HCT116 (cell line): ENCODE results near the gene AGAP1. TPM values are rescaled to one million over a fixed set of nuclear protein-coding genes. Genes with fewer than 3 reads are reported as not detected.
"Not testable (repeated sequence)": the region's sequence is repeated elsewhere in the genome, so short reads cannot be mapped to it uniquely, and the experiment has no call there.

Experiments used
- ATAC-seq: fragments of 200-7000 bp; cut with Tn5 transposase; 2 replicates; pipeline ENCODE4 v1.9.1; 2020; ENCODE audit warnings: mild to moderate bottlenecking, moderate library complexity
- BruUV-seq: library from RNA; stranded (reverse); fragments of 400-500 nt; replicated peaks from 2 replicates; lab custom pipeline; 2021; lab: Mats Ljungman, UMichigan
- CTCF ChIA-PET: fragments of 300-600 bp; sonication (Branson Sonifier 250); formaldehyde crosslinking; loops from one replicate; lab custom pipeline; 2021; ENCODE audit warnings: antibody characterized with exemption; lab: Charles Lee
- POLR2A ChIA-PET: fragments of 300-600, 350-600 bp; sonication (Branson Sonifier 250); formaldehyde crosslinking; loops from one replicate; lab custom pipeline; 2021; ENCODE audit warnings: antibody characterized with exemption; lab: Charles Lee
- RAD21 ChIA-PET, 2 experiments: fragments of 300-600 bp; sonication (Branson Sonifier 250); formaldehyde crosslinking; loops; one replicate each; lab custom pipeline; 2023; ENCODE audit warnings: low total read pairs in 2 of 2; ENCODE audit not compliant: uncharacterized antibody in 2 of 2, unreplicated experiment in 2 of 2, low non-redundant PET in 1 of 2; lab: Charles Lee
- DNase-seq: peaks from one replicate; pipeline ENCODE4 v3.0.0-alpha.2; 2010; ENCODE audit warnings: low read depth, low spot score
- H2AFZ ChIP-seq: fragments of 200-600 bp; shearing (Covaris generic), sonication (generic); 2 replicates; pipeline ENCODE4 v1.6.1; 2017; ENCODE audit warnings: low read depth, mixed run types, mixed read lengths, antibody characterized with exemption, low read length; ENCODE audit not compliant: poor library complexity, severe bottlenecking
- H3K27ac ChIP-seq: 2 replicates; pipeline ENCODE4 v1.5.1; 2012; ENCODE audit warnings: low read depth, low read length
- H3K27me3 ChIP-seq: fragments of 200-600 bp; sonication (generic); 2 replicates; pipeline ENCODE4 v1.6.1; 2016; ENCODE audit warnings: mixed run types, low read length, mixed read lengths; ENCODE audit not compliant: insufficient read depth
- H3K36me3 ChIP-seq, 2 experiments: fragments of 200-500 bp in 1 of 2; fragments of 200-600 bp in 1 of 2; sonication (Bioruptor generic) in 1 of 2; sonication (generic) in 1 of 2; 2 replicates each; pipeline versions ENCODE4 v1.5.1 to v1.6.1; 2014 to 2016; ENCODE audit warnings: low read length in 2 of 2, inconsistent platforms in 1 of 2, mixed read lengths in 1 of 2, mixed run types in 1 of 2; ENCODE audit not compliant: insufficient read depth in 2 of 2, control insufficient read depth in 1 of 2
- H3K4me1 ChIP-seq, 2 experiments: fragments of 200-600 bp in 1 of 2; sonication (generic) in 1 of 2; 2 replicates each; pipeline versions ENCODE4 v1.5.1 to v1.6.1; 2012 to 2017; ENCODE audit warnings: low read length in 2 of 2, inconsistent platforms in 1 of 2, mild to moderate bottlenecking in 1 of 2, mixed read lengths in 1 of 2, mixed run types in 1 of 2, moderate library complexity in 1 of 2; ENCODE audit not compliant: insufficient read depth in 2 of 2, control insufficient read depth in 1 of 2
- H3K4me2 ChIP-seq: fragments of 200-600 bp; sonication (generic); 2 replicates; pipeline ENCODE4 v1.6.1; 2017; ENCODE audit warnings: mixed run types, low read length, mixed read lengths
- H3K4me3 ChIP-seq, 2 experiments: fragments of 200-600 bp in 1 of 2; sonication (generic) in 1 of 2; replicated peaks in 1 of 2; 2 replicates each; pipeline ENCODE4 v1.5.1; 2011 to 2016; ENCODE audit warnings: low read length in 2 of 2, control low read depth in 1 of 2, low read depth in 1 of 2, mild to moderate bottlenecking in 1 of 2, mixed read lengths in 1 of 2, mixed run types in 1 of 2
- H3K79me2 ChIP-seq: fragments of 200-600 bp; sonication (generic); 2 replicates; pipeline ENCODE4 v1.6.1; 2017; ENCODE audit warnings: mild to moderate bottlenecking, mixed run types, low read length, moderate library complexity, mixed read lengths; ENCODE audit not compliant: insufficient read depth
- H3K9ac ChIP-seq: fragments of 200-600 bp; sonication (generic); 2 replicates; pipeline ENCODE4 v1.6.1; 2016; ENCODE audit warnings: low read length, mixed read lengths
- H3K9me2 ChIP-seq: fragments of 200-600 bp; sonication (generic), shearing (Covaris generic); 2 replicates; pipeline ENCODE4 v1.6.1; 2017; ENCODE audit warnings: mixed run types, mild to moderate bottlenecking, moderate library complexity; ENCODE audit not compliant: insufficient read depth
- H3K9me3 ChIP-seq, 2 experiments: fragments of 200-500 bp in 1 of 2; fragments of 200-600 bp in 1 of 2; sonication (Bioruptor generic) in 1 of 2; sonication (generic) in 1 of 2; 2 replicates each; pipeline ENCODE4 v1.6.1; 2014 to 2017; ENCODE audit warnings: low read length in 2 of 2, mixed read lengths in 2 of 2, inconsistent platforms in 1 of 2, low read depth in 1 of 2, mild to moderate bottlenecking in 1 of 2, mixed run types in 1 of 2, moderate library complexity in 1 of 2; ENCODE audit not compliant: control insufficient read depth in 1 of 2, insufficient read depth in 1 of 2
- H4K20me1 ChIP-seq: fragments of 200-600 bp; sonication (generic), shearing (Covaris generic); 2 replicates; pipeline ENCODE4 v1.6.1; 2017; ENCODE audit warnings: mixed run types, mild to moderate bottlenecking, moderate library complexity; ENCODE audit not compliant: insufficient read depth
- CBX3 ChIP-seq: IDR thresholded peaks from 2 replicates; pipeline ENCODE4 v1.6.1; 2012; ENCODE audit warnings: low read depth
- CEBPB ChIP-seq: IDR thresholded peaks from 2 replicates; pipeline ENCODE4 v1.6.1; 2012; ENCODE audit warnings: low read depth
- EGR1 ChIP-seq: IDR thresholded peaks from 2 replicates; pipeline ENCODE4 v1.6.1; 2012; ENCODE audit warnings: low read depth
- ELF1 ChIP-seq: IDR thresholded peaks from 2 replicates; pipeline ENCODE4 v1.6.1; 2012; ENCODE audit warnings: low read depth, borderline replicate concordance
- EZH2phosphoT487 ChIP-seq: fragments of 200-600 bp; IDR thresholded peaks from 2 replicates; pipeline ENCODE4 v1.6.1; 2018; ENCODE audit warnings: antibody characterized with exemption, borderline replicate concordance
- JUND ChIP-seq: IDR thresholded peaks from 2 replicates; pipeline ENCODE4 v1.6.1; 2012
- SIN3A ChIP-seq: IDR thresholded peaks from 2 replicates; pipeline ENCODE4 v1.6.1; 2012; ENCODE audit warnings: low read depth
- SP1 ChIP-seq: IDR thresholded peaks from 2 replicates; pipeline ENCODE4 v1.6.1; 2012; ENCODE audit warnings: low read depth
- YY1 ChIP-seq: IDR thresholded peaks from 2 replicates; pipeline ENCODE4 v1.6.1; 2011; ENCODE audit warnings: low read length, low read depth, moderate library complexity, mild to moderate bottlenecking; ENCODE audit not compliant: insufficient replicate concordance; ENCODE audit errors: extremely low read depth
- ZNF274 ChIP-seq: fragments of 200-500 bp; sonication (Bioruptor generic); IDR thresholded peaks from 2 replicates; pipeline ENCODE4 v1.6.1; 2014; ENCODE audit warnings: mild to moderate bottlenecking, low read depth, low read length, inconsistent platforms
- intact Hi-C: fragments of 100-400 bp; cut with micrococcal nuclease; formaldehyde crosslinking; loops from 2 replicates; pipeline ENCODE4 v1.10.0; 2022
- total RNA-seq: library from RNA; stranded (reverse); gene quantifications from one replicate; pipeline ENCODE4 v1.2.1, GENCODE V29; 2021; ENCODE audit not compliant: unreplicated experiment
- TF ChIP-seq, protein P1 (sequence below): IDR thresholded peaks from 2 replicates; pipeline ENCODE4 v1.6.1; 2012
- TF ChIP-seq, protein P2 (sequence below): IDR thresholded peaks from 2 replicates; pipeline ENCODE4 v1.6.1; 2012; ENCODE audit warnings: low read depth
- TF ChIP-seq, protein P3 (sequence below): IDR thresholded peaks from 2 replicates; pipeline ENCODE4 v1.6.1; 2012
- TF ChIP-seq, protein P4 (sequence below), 3 experiments: fragments of 200-600 bp in 1 of 3; sonication (generic) in 1 of 3; IDR thresholded peaks in 2 of 3; conservative IDR thresholded peaks in 1 of 3; 2 replicates each; pipeline ENCODE4 v1.5.1; 2012 to 2017; ENCODE audit warnings: low read depth in 2 of 3, low read length in 2 of 3, antibody characterized with exemption in 1 of 3, borderline replicate concordance in 1 of 3, control low read depth in 1 of 3, mild to moderate bottlenecking in 1 of 3, mixed read lengths in 1 of 3, mixed run types in 1 of 3, moderate library complexity in 1 of 3; ENCODE audit not compliant: insufficient read depth in 1 of 3

AGAP1 gene
- total RNA-seq, 1 experiment from 2014 or later, result 43.8 TPM

DNA sequence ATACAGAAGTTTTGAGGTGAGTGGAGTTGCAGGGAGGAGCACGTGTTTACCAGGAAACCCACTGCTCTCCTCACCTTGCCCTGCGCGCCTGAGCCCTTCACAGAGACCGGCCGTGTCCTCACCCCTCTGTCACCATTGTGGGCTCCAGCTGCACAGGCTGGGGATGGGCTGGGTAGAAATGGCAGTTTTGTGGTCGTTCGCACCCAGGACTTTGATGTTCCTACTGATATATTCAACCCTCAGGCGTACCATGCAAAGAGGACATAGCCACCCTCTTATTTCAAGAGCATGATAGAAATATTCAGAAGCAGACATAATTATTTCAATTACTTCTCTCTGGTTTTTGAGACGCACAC, 596.2 kb downstream of the AGAP1 start:
- Histone ChIP-seq H3K9me3 (no peaks in the 10 kb centered on the region), H3K79me2 (no peaks in the 10 kb centered on the region), H3K9ac (no peak overlapping the region), H3K9me2 (no peaks in the 10 kb centered on the region), H4K20me1 (no peaks in the 10 kb centered on the region), H3K4me1 (no peaks in the 10 kb centered on the region), H3K36me3 (no peaks in the 10 kb centered on the region), H3K4me3 (no peak overlapping the region), H3K27me3 (no peaks in the 10 kb centered on the region), H3K4me2 (no peak overlapping the region), H2AFZ (no peak overlapping the region), H3K27ac (no peak overlapping the region)
- ChIA-PET RAD21 (no interaction called here), POLR2A (no interaction called here), CTCF (no interaction called here)
- no TSS peak for BruUV-seq
- TF ChIP-seq EZH2phosphoT487, result no peak
- TF ChIP-seq, protein P1, sequence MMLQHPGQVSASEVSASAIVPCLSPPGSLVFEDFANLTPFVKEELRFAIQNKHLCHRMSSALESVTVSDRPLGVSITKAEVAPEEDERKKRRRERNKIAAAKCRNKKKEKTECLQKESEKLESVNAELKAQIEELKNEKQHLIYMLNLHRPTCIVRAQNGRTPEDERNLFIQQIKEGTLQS, result no peak
- TF ChIP-seq CBX3, result no peak
- TF ChIP-seq JUND, result no peak
- TF ChIP-seq CEBPB, result no peak
- TF ChIP-seq EGR1, result no peak
- TF ChIP-seq SIN3A, result no peak
- no peak for TF ChIP-seq YY1
- TF ChIP-seq ELF1, result no peak
- TF ChIP-seq, protein P2, sequence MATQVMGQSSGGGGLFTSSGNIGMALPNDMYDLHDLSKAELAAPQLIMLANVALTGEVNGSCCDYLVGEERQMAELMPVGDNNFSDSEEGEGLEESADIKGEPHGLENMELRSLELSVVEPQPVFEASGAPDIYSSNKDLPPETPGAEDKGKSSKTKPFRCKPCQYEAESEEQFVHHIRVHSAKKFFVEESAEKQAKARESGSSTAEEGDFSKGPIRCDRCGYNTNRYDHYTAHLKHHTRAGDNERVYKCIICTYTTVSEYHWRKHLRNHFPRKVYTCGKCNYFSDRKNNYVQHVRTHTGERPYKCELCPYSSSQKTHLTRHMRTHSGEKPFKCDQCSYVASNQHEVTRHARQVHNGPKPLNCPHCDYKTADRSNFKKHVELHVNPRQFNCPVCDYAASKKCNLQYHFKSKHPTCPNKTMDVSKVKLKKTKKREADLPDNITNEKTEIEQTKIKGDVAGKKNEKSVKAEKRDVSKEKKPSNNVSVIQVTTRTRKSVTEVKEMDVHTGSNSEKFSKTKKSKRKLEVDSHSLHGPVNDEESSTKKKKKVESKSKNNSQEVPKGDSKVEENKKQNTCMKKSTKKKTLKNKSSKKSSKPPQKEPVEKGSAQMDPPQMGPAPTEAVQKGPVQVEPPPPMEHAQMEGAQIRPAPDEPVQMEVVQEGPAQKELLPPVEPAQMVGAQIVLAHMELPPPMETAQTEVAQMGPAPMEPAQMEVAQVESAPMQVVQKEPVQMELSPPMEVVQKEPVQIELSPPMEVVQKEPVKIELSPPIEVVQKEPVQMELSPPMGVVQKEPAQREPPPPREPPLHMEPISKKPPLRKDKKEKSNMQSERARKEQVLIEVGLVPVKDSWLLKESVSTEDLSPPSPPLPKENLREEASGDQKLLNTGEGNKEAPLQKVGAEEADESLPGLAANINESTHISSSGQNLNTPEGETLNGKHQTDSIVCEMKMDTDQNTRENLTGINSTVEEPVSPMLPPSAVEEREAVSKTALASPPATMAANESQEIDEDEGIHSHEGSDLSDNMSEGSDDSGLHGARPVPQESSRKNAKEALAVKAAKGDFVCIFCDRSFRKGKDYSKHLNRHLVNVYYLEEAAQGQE, result no peak
- TF ChIP-seq, protein P3, sequence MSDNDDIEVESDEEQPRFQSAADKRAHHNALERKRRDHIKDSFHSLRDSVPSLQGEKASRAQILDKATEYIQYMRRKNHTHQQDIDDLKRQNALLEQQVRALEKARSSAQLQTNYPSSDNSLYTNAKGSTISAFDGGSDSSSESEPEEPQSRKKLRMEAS, result no peak
- TF ChIP-seq, protein P4, sequence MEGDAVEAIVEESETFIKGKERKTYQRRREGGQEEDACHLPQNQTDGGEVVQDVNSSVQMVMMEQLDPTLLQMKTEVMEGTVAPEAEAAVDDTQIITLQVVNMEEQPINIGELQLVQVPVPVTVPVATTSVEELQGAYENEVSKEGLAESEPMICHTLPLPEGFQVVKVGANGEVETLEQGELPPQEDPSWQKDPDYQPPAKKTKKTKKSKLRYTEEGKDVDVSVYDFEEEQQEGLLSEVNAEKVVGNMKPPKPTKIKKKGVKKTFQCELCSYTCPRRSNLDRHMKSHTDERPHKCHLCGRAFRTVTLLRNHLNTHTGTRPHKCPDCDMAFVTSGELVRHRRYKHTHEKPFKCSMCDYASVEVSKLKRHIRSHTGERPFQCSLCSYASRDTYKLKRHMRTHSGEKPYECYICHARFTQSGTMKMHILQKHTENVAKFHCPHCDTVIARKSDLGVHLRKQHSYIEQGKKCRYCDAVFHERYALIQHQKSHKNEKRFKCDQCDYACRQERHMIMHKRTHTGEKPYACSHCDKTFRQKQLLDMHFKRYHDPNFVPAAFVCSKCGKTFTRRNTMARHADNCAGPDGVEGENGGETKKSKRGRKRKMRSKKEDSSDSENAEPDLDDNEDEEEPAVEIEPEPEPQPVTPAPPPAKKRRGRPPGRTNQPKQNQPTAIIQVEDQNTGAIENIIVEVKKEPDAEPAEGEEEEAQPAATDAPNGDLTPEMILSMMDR (IDR thresholded peaks at IDR 0.05 in 2 of 3, conservative IDR thresholded peaks at IDR 0.05 in 1 of 3; ENCODE audit: borderline replicate concordance in 1 of 3, insufficient read depth in 1 of 3, low read depth in 2 of 3, low read length in 2 of 3), result no peak
- no peak for TF ChIP-seq ZNF274
- TF ChIP-seq SP1, result no peak
- ATAC-seq (no peak), DNase-seq (no peak)
- intact Hi-C loops, result no loop called here

DNA sequence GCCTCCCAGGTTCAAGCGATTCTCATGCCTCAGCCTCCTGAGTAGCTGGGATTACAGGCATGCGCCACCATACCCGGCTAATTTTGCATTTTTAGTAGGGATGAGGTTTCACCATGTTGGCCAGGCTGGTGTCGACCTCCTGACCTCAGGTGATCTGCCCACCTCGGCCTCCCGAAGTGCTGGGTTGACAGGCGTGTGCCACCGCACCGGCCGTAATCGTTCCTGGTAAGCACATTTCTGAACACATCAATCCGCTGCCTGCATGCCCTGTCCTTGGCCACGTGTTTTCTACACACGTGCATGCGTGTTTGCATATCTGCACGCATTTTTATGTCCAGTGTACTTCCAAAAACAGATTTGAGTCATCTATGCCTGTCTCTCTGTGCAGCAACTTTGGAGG, 597.0 kb downstream of the AGAP1 start:
- H3K4me2 ChIP-seq, H2AFZ ChIP-seq, intact Hi-C loops, H3K27me3 ChIP-seq, H3K9me2 ChIP-seq, H3K4me1 ChIP-seq, RAD21 ChIA-PET, ATAC-seq, H3K9ac ChIP-seq, H3K36me3 ChIP-seq, BruUV-seq, H3K9me3 ChIP-seq, POLR2A ChIA-PET, H3K79me2 ChIP-seq, DNase-seq, CTCF ChIA-PET, H3K4me3 ChIP-seq, H3K27ac ChIP-seq, H4K20me1 ChIP-seq: not testable (repeated sequence)
